HAP-1 (cell line): ENCODE results near the gene RAVER2.
A peak's percentile ranks its signal among the peaks of the same experiment; 100 is the strongest.
"Not testable (repeated sequence)": the region's sequence is repeated elsewhere in the genome, so short reads cannot be mapped to it uniquely, and the experiment has no call there.

Experiments
- DNase-seq, 2 experiments: peaks; one replicate each; pipeline ENCODE4 v3.0.0-alpha.2; 2016 to 2020; ENCODE audit warnings: low spot score in 2 of 2
- H3K27me3 ChIP-seq: fragments of 250-450 bp; sonication (Bioruptor Pico); 2 replicates; pipeline ENCODE4 v1.5.1; 2020; ENCODE audit warnings: low read depth, mild to moderate bottlenecking, moderate library complexity
- H3K36me3 ChIP-seq: fragments of 250-450 bp; sonication (Bioruptor Pico); replicated peaks from 2 replicates; pipeline ENCODE4 v1.5.1; 2020; ENCODE audit warnings: mild to moderate bottlenecking
- H3K4me1 ChIP-seq: fragments of 250-450 bp; sonication (Bioruptor Pico); 2 replicates; pipeline ENCODE4 v1.5.1; 2020; ENCODE audit warnings: mild to moderate bottlenecking
- H3K4me3 ChIP-seq: fragments of 250-450 bp; sonication (Bioruptor Pico); 2 replicates; pipeline ENCODE4 v1.5.1; 2020; ENCODE audit warnings: mild to moderate bottlenecking, moderate library complexity
- H3K9me3 ChIP-seq: fragments of 250-450 bp; sonication (Bioruptor Pico); 2 replicates; pipeline ENCODE4 v1.5.1; 2020; ENCODE audit warnings: mild to moderate bottlenecking, moderate library complexity
- in situ Hi-C: fragments of 300-500 bp; cut with MboI; formaldehyde crosslinking; loops from 3 replicates; pipeline ENCODE4 v1.14.3; 2020; ENCODE audit warnings: low sequenced_read_pairs, inconsistent platforms, mixed read lengths

Gene RAVER2, protein sequence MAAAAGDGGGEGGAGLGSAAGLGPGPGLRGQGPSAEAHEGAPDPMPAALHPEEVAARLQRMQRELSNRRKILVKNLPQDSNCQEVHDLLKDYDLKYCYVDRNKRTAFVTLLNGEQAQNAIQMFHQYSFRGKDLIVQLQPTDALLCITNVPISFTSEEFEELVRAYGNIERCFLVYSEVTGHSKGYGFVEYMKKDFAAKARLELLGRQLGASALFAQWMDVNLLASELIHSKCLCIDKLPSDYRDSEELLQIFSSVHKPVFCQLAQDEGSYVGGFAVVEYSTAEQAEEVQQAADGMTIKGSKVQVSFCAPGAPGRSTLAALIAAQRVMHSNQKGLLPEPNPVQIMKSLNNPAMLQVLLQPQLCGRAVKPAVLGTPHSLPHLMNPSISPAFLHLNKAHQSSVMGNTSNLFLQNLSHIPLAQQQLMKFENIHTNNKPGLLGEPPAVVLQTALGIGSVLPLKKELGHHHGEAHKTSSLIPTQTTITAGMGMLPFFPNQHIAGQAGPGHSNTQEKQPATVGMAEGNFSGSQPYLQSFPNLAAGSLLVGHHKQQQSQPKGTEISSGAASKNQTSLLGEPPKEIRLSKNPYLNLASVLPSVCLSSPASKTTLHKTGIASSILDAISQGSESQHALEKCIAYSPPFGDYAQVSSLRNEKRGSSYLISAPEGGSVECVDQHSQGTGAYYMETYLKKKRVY

DNA sequence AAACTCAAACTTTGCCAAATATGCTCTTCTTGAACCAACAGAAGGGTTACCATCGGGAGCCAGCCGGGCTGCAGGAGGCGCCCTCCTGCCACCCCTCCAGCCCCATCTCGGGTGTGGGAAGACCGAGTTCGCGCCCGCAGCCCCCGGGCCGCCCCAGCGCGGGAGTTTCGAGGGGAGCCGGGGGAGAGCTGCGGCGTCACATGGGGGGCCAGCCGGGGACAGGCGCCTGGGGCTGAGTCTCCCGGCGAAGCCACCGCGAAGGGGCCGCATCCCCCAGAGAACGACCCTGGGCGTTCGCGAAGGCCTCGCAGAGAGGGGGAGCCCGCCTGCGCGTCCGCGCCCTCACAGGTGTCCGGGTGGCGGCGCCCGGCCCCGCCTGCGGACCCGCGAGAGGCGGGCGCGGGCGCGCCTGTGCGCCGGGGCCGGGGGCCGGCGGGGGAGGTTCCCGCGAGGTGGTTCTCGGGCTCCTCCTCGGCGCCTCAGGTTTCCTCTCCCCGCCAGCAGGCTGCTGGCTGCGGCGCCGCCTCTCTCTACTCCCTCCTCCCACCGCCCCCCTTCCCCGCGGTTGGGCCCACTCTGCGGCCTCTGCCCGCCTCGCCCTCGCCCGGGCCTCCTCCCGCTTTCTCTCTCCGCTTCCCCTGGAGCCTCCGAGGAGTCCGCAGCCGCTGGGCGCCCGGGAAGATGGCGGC, at the start of gene RAVER2:
TSS of gene RAVER2 (plus strand) at position 584 of the 689 bp plus-strand sequence. CDS start at position 682, 98 bp downstream.
- in situ Hi-C loops = no loop called here
- H3K9me3 ChIP-seq = no peaks in the 10 kb centered on the region
- peaks cover 4% of the 10 kb centered on the region for H3K4me1 ChIP-seq
- H3K4me3 ChIP-seq = peak within 1 kb of the TSS; percentile 72
- H3K36me3 ChIP-seq = no peaks in the 10 kb centered on the region
- no peaks in the 10 kb centered on the region for H3K27me3 ChIP-seq
- peak; percentile 78 to 86 for DNase-seq

DNA sequence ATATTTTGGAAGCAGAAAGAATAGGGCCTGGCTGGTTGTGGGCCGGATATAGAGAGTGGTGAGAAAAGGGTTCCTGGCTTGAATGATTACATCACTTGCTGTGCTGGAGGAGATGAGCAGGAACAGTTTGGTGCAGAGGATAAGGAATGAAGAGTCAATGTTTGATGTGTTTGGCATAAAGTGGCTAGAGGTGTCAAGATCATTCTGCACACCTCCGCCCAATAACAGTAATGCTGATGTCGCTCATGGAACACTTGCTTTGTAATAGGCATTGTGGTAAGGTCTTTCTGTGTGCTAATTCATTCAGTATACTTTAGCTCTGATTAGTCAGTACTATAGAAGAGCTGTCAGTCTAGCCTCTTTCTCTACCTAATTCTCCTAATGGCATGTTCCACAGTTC, 48.0 kb upstream of the RAVER2 start:
- no peaks in the 10 kb centered on the region for H3K27me3 ChIP-seq
- H3K4me1 ChIP-seq = no peaks in the 10 kb centered on the region
- no peaks in the 10 kb centered on the region for H3K9me3 ChIP-seq
- peaks cover 4% of the 10 kb centered on the region; the same call in 1 of the 2 replicates for H3K36me3 ChIP-seq
- H3K4me3 ChIP-seq = no peak overlapping the region
- no peak for DNase-seq
- in situ Hi-C loops = no loop called here

DNA sequence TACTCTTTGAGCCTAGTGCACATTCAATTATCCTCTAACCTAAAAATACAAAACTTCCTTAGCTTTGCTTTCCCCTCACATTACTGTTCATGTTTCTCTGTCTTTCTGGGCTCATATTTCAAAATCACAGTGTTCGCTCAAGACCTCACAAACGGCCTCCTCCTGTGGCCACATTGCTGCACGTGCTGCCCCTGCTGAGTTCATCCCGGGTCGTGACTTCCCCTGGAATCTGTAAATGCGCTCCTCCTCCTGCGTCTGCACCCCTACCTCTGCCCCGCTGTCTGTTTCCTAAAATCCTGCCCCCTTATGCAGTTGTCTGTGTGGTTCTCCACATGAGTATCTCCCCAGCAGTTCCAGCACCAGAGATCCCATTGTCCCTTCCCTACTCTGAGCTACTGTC, 45.5 kb upstream of the RAVER2 start:
- H3K27me3 ChIP-seq = no peaks in the 10 kb centered on the region
- in situ Hi-C loops = no loop called here
- DNase-seq = no peak
- no peaks in the 10 kb centered on the region for H3K9me3 ChIP-seq
- H3K4me3 ChIP-seq = no peak overlapping the region
- H3K36me3 ChIP-seq = no peaks in the 10 kb centered on the region
- H3K4me1 ChIP-seq = no peaks in the 10 kb centered on the region

DNA sequence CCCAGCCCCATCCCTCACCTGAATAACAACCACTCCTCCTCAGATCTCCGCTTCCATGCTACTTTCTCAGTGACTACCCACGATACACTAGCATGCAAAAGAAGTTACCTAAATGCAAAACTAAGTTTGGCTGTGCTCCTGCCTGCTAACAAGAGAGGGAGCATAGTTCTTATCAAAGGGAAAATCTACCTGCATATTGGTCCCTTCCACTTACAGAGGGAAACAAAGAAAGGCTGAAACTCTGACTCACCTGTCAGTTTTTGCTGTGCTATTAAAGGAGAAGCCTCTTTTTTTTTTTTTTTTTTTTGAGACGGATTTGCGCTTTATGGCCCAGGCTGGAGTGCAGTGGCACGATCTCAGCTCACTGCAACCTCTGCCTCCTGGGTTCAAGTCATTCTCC, 43.8 kb upstream of the RAVER2 start:
- no peaks in the 10 kb centered on the region for H3K4me1 ChIP-seq
- in situ Hi-C loops = no loop called here
- no peaks in the 10 kb centered on the region for H3K27me3 ChIP-seq
- DNase-seq = no peak
- H3K36me3 ChIP-seq = no peaks in the 10 kb centered on the region
- no peak overlapping the region for H3K4me3 ChIP-seq
- no peaks in the 10 kb centered on the region for H3K9me3 ChIP-seq

DNA sequence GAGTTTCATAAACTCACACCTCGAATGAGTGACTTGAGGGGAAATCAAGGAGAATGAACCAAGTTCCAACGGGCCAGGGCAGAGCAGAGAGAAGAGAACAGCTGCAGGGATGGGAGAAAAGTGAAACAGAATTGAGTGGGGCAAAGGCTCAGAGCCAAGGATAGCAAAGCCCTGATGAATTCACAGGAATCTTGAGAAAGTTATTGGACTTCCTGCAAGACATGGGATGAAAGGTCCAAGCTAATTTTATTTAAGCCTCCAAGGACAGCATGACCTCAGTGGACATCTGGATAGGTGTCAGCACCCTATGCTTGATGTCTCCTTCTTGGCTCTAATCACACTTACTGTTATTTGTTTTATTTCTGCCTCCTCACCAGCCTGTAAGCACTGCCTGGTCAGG, 43.0 kb upstream of the RAVER2 start:
- DNase-seq = no peak
- in situ Hi-C loops = no loop called here

DNA sequence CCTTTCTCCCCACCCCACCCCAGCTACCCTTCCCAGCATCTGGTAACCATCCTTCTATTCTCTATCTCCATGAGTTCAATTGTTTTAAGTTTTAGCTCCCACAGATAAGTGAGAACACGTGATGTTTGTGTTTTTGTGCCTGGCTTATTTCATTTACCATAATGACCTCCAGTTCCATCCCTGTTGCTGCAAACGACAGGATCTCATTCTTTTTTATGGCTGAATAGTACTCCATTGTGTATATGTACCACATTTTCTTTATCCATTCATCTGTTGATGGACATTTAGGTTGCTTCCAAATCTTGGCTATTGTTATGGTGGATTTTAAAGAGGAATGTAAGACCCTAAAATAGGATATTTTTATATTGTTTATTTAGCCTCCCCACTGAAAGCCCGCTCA, 42.2 kb upstream of the RAVER2 start:
- DNase-seq, H3K36me3 ChIP-seq, H3K27me3 ChIP-seq, in situ Hi-C loops, H3K4me1 ChIP-seq, H3K9me3 ChIP-seq, H3K4me3 ChIP-seq: not testable (repeated sequence)

More for the DNA sequence above, 43.0 kb upstream of the RAVER2 start:
- Histone ChIP-seq H3K4me1 (no peaks in the 10 kb centered on the region), H3K9me3 (no peaks in the 10 kb centered on the region), H3K4me3 (no peak overlapping the region), H3K36me3 (no peaks in the 10 kb centered on the region), H3K27me3 (no peaks in the 10 kb centered on the region)

DNA sequence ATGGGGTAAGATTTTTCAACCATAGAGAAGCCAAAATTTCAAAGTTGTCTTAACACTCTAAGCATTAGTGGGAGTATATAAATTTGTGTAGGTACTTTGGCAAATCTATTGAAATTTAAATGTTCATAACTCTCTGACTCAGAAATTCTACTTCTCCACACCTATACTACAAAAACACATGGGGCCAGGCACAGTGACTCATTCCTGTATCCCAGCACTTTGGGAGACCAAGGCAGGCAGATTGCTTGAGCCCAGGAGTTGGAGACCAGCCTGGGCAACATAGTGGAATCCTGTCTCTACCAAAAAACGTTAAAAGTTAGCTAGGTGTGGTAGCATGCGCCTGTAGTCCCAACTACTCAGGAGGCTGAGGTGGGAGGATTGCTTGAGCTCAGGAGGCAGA, 41.3 kb upstream of the RAVER2 start:
- Histone ChIP-seq H3K4me1 (no peaks in the 10 kb centered on the region), H3K36me3 (no peaks in the 10 kb centered on the region), H3K27me3 (no peaks in the 10 kb centered on the region), H3K9me3 (no peaks in the 10 kb centered on the region), H3K4me3 (no peak overlapping the region)
- DNase-seq = no peak
- in situ Hi-C loops = no loop called here

DNA sequence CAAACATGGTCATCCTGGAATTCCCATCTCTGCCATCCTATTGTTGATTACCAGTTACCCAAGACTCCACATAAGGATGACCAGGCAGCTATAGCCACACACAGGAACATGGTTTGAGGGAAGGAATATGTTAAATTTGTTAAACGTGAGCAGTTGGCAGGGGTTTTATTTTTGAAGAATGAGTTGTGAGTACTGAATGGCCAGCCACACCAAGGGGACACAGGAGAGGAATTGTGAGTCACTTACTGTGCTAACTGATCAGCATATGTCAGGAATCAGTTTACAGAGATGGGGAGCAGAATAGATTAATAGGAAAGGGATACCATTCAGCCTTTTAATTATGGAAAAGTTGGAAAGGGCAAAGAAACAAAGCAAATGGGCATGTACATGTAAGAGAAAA, 39.3 kb upstream of the RAVER2 start:
- no peak overlapping the region for H3K4me3 ChIP-seq
- H3K36me3 ChIP-seq = no peaks in the 10 kb centered on the region
- no peaks in the 10 kb centered on the region for H3K27me3 ChIP-seq
- in situ Hi-C loops = no loop called here
- DNase-seq = no peak
- no peaks in the 10 kb centered on the region for H3K9me3 ChIP-seq
- H3K4me1 ChIP-seq = no peaks in the 10 kb centered on the region

DNA sequence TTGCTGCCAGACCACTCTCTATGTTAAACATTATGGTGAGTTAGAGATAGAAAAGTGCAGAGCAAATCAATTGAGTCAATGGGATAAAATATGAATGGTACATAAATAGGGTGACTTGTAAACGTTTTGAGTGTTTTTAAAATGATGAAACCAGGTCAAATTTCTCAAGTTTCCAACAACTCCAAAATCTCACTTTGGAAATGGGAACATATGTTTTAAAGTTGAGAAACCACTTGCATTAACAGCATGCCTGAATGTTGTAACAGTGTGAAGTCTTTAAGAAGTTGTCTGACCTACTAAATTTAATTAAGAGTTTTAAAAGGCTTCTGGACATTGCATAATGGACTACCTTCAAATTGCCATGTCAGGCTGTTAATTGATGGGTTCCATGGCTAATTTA, 33.6 kb upstream of the RAVER2 start:
- Histone ChIP-seq H3K4me1 (no peaks in the 10 kb centered on the region), H3K36me3 (no peaks in the 10 kb centered on the region), H3K27me3 (no peaks in the 10 kb centered on the region), H3K4me3 (no peak overlapping the region), H3K9me3 (no peaks in the 10 kb centered on the region)
- DNase-seq = no peak
- in situ Hi-C loops = no loop called here

DNA sequence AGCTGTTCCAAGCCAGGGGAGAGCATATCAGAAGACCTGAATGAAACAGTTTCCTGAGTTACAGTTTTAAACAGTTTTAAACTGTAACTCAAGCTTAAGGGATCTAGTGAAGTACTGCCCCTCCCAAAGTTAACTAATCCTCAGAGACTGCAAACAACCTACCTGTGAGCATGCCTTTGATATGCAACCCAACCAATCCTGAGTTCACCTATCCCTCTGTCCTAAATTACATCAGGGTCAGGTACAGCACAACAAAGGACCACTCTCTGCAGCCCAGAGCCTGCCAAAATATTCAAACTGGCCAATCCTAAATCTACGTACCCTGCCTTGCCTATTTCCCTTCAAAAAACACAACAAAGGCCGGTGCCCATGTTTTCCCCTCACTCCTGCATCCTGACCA, 32.8 kb upstream of the RAVER2 start:
- Histone ChIP-seq H3K4me1 (no peaks in the 10 kb centered on the region), H3K9me3 (no peaks in the 10 kb centered on the region), H3K4me3 (no peak overlapping the region), H3K36me3 (no peaks in the 10 kb centered on the region), H3K27me3 (no peaks in the 10 kb centered on the region)
- in situ Hi-C loops = no loop called here
- DNase-seq = no peak

DNA sequence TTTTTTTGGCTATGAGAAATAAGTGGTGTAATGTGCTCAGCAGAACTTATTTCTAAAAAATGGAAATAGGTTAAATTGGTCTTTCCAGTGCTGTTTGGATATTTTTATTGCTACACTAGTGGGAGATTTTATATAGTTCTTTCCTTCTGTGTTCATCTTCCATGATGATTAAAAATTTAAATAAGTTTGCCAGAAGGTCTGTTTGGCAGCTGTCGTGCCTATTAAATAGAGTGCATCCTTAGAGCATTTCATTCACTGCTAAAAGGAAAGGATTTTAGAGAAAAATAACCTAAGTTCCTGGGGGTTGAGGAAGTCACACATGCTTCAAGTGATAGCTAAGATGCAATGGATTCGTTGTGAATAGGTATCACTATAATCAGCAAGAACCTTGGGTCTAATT, 29.7 kb upstream of the RAVER2 start:
- Histone ChIP-seq H3K36me3 (no peaks in the 10 kb centered on the region), H3K4me3 (no peak overlapping the region), H3K9me3 (no peaks in the 10 kb centered on the region), H3K27me3 (no peaks in the 10 kb centered on the region), H3K4me1 (no peaks in the 10 kb centered on the region)
- DNase-seq = no peak
- in situ Hi-C loops = no loop called here

DNA sequence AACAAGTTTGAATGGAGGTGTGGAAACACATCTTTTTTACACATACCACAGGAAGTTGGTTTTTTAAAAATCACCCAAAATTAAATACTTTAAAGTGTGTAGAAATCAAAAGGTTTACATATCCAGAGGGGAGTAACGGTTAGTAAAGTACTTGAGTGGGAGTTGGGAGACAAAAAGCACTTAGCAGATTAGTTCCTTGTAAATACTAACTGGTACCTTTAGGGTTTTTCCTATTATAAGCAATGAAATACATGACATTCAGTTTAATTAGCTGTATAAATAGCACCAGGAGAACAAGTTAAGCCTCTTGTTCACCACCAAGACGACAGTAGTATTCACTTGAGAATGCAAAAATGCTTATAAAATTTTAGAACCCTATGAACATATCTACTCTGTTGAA, 23.7 kb upstream of the RAVER2 start:
- in situ Hi-C loops = no loop called here
- H3K4me1 ChIP-seq = no peaks in the 10 kb centered on the region
- peaks cover 3% of the 10 kb centered on the region; the same call in 1 of the 2 replicates for H3K27me3 ChIP-seq
- no peaks in the 10 kb centered on the region for H3K36me3 ChIP-seq
- H3K9me3 ChIP-seq = no peaks in the 10 kb centered on the region; the same call in 1 of the 2 replicates
- H3K4me3 ChIP-seq = no peak overlapping the region
- peak in 1 of 2 experiments; percentile 3 for DNase-seq

DNA sequence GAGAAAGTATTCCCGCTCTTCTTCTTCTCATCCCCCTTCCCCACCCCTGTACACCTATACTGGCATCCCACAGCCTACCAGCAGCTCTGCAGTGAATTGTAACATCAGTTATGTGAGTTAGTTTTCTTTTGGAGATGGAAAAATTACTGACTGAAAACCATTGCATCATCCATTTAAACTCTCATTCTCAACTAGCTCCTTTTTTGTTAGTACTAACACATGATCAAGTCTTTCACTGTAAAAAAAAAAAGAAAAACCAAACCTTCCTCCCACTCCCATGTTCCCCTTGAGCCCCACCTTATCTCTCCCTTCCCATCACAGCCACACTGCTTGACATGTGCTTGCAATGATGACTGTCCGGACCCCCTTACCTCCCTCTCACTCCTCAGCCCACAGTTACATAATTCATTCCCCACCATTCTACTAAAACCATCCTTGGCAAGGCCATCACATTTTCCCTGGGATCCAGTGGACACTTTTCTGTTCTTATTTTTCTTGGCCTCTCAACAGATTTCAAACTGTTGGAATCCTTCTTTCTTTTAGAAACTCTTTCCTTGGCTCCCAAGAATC, 23.2 kb upstream of the RAVER2 start:
- H3K27me3 ChIP-seq = peaks cover 3% of the 10 kb centered on the region; the same call in 1 of the 2 replicates
- in situ Hi-C loops = no loop called here
- no peak for DNase-seq
- H3K4me1 ChIP-seq = no peaks in the 10 kb centered on the region
- H3K9me3 ChIP-seq = no peaks in the 10 kb centered on the region; the same call in 1 of the 2 replicates
- H3K36me3 ChIP-seq = no peaks in the 10 kb centered on the region
- no peak overlapping the region for H3K4me3 ChIP-seq

DNA sequence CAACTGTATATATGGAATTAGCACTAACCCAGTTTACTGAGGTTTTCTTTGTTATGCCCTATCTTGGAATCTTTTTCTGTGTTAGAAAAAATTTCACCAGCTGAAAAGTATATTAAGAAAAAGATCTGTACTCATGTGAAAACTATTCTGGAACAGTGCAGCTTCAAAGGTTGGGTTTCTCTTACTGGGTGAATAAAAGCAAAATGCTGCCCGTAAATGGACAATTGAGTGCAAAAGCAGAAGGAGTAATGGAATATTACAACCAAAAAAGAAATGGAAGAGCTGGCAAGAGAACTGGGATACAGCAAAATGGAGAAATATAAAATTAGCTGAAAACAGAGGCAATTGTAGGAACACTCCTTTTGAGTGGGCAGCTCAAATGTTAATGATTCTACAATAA, 17.0 kb upstream of the RAVER2 start:
- in situ Hi-C loops = no loop called here
- no peaks in the 10 kb centered on the region for H3K4me1 ChIP-seq
- H3K36me3 ChIP-seq = no peaks in the 10 kb centered on the region
- peaks cover 3% of the 10 kb centered on the region for H3K27me3 ChIP-seq
- H3K4me3 ChIP-seq = no peak overlapping the region
- no peaks in the 10 kb centered on the region for H3K9me3 ChIP-seq
- no peak for DNase-seq
